Stimulated activated effector memory CD8-positive, alpha-beta T cell treated with anti-CD3 and anti-CD28 coated beads, Interleukin-12 subunit alpha, Interleukin-12 subunit beta, amount 100 ng/mL, for 72 hours (primary cell): ENCODE data around the gene IQGAP3.

ENCODE experiments used
- ATAC-seq: fragments of 150-1000 bp; cut with Tn5 transposase; 2 replicates; pipeline ENCODE4 v1.10.0; 2021
- DNase-seq, 2 donors: peaks; one replicate each; pipeline ENCODE4 v3.0.0; 2021 to 2022; ENCODE audit warnings: low spot score in 2 of 2
- H3K27ac Mint-ChIP-seq: one replicate; pipeline ENCODE4 v1.8.0; 2022; ENCODE audit warnings: mild to moderate bottlenecking, mixed read lengths
- H3K36me3 Mint-ChIP-seq: one replicate; pipeline ENCODE4 v1.8.0; 2022; ENCODE audit warnings: mild to moderate bottlenecking, mixed read lengths
- H3K4me1 Mint-ChIP-seq: one replicate; pipeline ENCODE4 v1.8.0; 2022; ENCODE audit warnings: mixed read lengths
- H3K4me3 Mint-ChIP-seq: one replicate; pipeline ENCODE4 v1.8.0; 2022; ENCODE audit warnings: mild to moderate bottlenecking, mixed read lengths
- H3K9me3 Mint-ChIP-seq: one replicate; pipeline ENCODE4 v1.8.0; 2022; ENCODE audit warnings: mixed read lengths

Gene IQGAP3

DNA sequence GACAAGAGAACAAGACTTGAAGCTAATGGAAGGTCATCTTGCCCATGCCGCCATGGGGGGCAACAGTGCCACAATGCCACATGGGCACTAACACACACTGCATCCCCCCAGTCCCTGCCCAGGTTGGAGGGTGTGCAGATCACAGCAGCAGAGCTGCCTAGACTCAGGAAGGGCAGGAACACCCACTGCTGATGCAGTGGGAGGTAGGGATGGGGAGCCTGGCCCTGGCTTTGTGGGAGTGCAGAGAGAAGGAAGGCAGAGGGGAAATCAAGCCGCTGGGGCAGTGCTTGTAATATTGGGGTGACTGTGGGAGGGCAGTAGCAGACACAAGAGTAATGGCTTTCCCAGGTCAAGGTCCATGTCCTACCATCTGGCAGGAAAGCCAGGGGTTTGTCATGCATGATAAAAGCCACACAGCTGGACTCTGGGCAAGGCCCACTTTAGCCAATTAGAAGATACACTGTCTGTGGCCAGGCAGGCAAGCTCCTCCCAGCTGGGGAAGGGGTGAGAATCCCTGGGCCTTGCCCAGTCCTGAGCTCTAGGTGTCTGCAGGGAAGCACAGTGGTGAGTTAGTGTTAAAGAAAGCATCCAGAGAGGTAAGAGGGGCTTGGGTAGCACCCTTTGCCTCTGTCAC lies 46.4 kb downstream of the IQGAP3 start:
- H3K4me1 Mint-ChIP-seq, result peaks cover 43% of the 10 kb centered on the region

DNA sequence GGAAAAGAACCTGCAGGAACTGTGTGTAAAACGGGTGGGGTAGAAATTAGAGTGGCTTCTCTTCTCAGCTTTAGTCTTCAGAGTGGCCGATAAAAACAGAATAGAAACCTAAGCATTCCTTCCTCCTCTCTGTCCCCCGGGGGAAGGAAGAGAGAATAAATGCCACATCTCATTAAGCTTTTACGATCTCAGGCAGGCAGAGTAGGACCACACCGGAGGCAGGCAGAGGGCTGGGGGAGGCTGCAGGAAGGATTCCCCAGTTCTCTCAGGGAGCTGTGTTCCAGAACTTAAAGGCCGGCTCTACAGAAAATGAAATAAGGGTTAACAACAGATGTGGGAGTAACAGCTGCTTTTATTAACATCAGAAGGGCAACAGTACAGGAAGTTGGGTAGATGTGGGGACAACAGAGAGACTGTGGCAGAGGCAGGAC lies 47.3 kb downstream of the IQGAP3 start:
- Mint-ChIP-seq H3K4me1 (peaks cover 43% of the 10 kb centered on the region), H3K36me3 (no peaks in the 10 kb centered on the region), H3K27ac (peak overlapping the region; percentile 40), H3K9me3 (no peaks in the 10 kb centered on the region), H3K4me3 (peak overlapping the region; percentile 32)
- DNase-seq (no peak), ATAC-seq (no peak)

More for the DNA sequence above, 46.4 kb downstream of the IQGAP3 start:
- no peak for DNase-seq
- no peak for ATAC-seq
- Mint-ChIP-seq H3K9me3 (no peaks in the 10 kb centered on the region), H3K27ac (peak overlapping the region; percentile 40), H3K4me3 (no peak overlapping the region), H3K36me3 (no peaks in the 10 kb centered on the region)

GRCh38 chr1:156524481-156524869 lies 47.9 kb downstream of the IQGAP3 start:
- peak overlapping the region; percentile 32 for H3K4me3 Mint-ChIP-seq
- no peaks in the 10 kb centered on the region for H3K36me3 Mint-ChIP-seq
- DNase-seq, result no peak
- no peaks in the 10 kb centered on the region for H3K9me3 Mint-ChIP-seq
- H3K4me1 Mint-ChIP-seq, result peaks cover 43% of the 10 kb centered on the region
- ATAC-seq, result peak; percentile 91
- H3K27ac Mint-ChIP-seq, result peak overlapping the region; percentile 40

GRCh38 chr1:156523801-156524480 lies 48.4 kb downstream of the IQGAP3 start:
- peak overlapping the region; percentile 32 for H3K4me3 Mint-ChIP-seq
- ATAC-seq, result no peak
- no peaks in the 10 kb centered on the region for H3K9me3 Mint-ChIP-seq
- DNase-seq, result no peak
- peak overlapping the region; percentile 40 for H3K27ac Mint-ChIP-seq
- no peaks in the 10 kb centered on the region for H3K36me3 Mint-ChIP-seq
- peaks cover 43% of the 10 kb centered on the region for H3K4me1 Mint-ChIP-seq

GRCh38 chr1:156522443-156522970 lies 49.9 kb downstream of the IQGAP3 start:
- ATAC-seq (no peak), DNase-seq (no peak)
- no peaks in the 10 kb centered on the region for H3K9me3 Mint-ChIP-seq
- no peak overlapping the region for H3K4me3 Mint-ChIP-seq
- H3K4me1 Mint-ChIP-seq, result peaks cover 29% of the 10 kb centered on the region
- H3K36me3 Mint-ChIP-seq, result no peaks in the 10 kb centered on the region
- no peak overlapping the region for H3K27ac Mint-ChIP-seq

GRCh38 chr1:156517748-156518147 lies 54.6 kb downstream of the IQGAP3 start:
- DNase-seq (no peak), ATAC-seq (no peak)
- Mint-ChIP-seq H3K4me3 (no peak overlapping the region), H3K27ac (no peak overlapping the region), H3K36me3 (no peaks in the 10 kb centered on the region), H3K4me1 (peaks cover 5% of the 10 kb centered on the region), H3K9me3 (no peaks in the 10 kb centered on the region)

- no peak overlapping the region for H3K4me3 Mint-ChIP-seq
- no peak for ATAC-seq
- peaks cover 13% of the 10 kb centered on the region for H3K4me1 Mint-ChIP-seq
- no peak overlapping the region for H3K27ac Mint-ChIP-seq
- no peak for DNase-seq
- no peaks in the 10 kb centered on the region for H3K9me3 Mint-ChIP-seq
- no peaks in the 10 kb centered on the region for H3K36me3 Mint-ChIP-seq
Measured at GRCh38 chr1:156516821-156517220, 55.5 kb downstream of the IQGAP3 start.

GRCh38 chr1:156515956-156516355 lies 56.4 kb downstream of the IQGAP3 start:
- Mint-ChIP-seq H3K4me3 (no peak overlapping the region), H3K27ac (no peak overlapping the region), H3K4me1 (peaks cover 17% of the 10 kb centered on the region), H3K36me3 (no peaks in the 10 kb centered on the region), H3K9me3 (no peaks in the 10 kb centered on the region)
- DNase-seq (no peak), ATAC-seq (no peak)

- Mint-ChIP-seq H3K9me3 (no peaks in the 10 kb centered on the region), H3K4me3 (no peak overlapping the region), H3K4me1 (peaks cover 44% of the 10 kb centered on the region), H3K36me3 (no peaks in the 10 kb centered on the region), H3K27ac (no peak overlapping the region)
- DNase-seq (no peak), ATAC-seq (no peak)
Measured at GRCh38 chr1:156513185-156513584, 59.2 kb downstream of the IQGAP3 start.

DNA sequence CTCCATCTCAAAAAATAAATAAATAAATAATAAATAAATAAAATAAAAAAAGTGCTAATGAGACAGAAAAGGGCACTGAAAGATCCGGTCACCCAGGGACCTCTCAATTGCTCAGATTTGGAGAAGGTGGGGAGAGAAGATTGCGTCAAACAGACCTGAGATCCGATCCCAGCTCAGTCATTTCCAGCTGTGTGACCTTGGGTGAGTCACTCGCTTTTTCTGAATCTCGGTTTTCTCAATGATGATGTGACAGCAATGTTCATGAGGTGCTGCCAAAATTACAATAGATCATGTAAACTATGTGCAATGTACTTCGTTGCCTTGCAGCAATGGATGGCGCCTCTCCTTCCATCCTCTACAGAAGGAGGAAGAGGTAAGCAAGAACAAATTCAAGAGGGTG lies 60.7 kb downstream of the IQGAP3 start:
- no peaks in the 10 kb centered on the region for H3K9me3 Mint-ChIP-seq
- DNase-seq (no peak), ATAC-seq (peak; percentile 94)
- peak overlapping the region; percentile 88 for H3K27ac Mint-ChIP-seq
- H3K4me3 Mint-ChIP-seq, result peak overlapping the region; percentile 52
- H3K4me1 Mint-ChIP-seq, result peaks cover 49% of the 10 kb centered on the region
- H3K36me3 Mint-ChIP-seq, result no peaks in the 10 kb centered on the region

GRCh38 chr1:156510709-156511108 lies 61.7 kb downstream of the IQGAP3 start:
- H3K4me3 Mint-ChIP-seq, result no peak overlapping the region

DNA sequence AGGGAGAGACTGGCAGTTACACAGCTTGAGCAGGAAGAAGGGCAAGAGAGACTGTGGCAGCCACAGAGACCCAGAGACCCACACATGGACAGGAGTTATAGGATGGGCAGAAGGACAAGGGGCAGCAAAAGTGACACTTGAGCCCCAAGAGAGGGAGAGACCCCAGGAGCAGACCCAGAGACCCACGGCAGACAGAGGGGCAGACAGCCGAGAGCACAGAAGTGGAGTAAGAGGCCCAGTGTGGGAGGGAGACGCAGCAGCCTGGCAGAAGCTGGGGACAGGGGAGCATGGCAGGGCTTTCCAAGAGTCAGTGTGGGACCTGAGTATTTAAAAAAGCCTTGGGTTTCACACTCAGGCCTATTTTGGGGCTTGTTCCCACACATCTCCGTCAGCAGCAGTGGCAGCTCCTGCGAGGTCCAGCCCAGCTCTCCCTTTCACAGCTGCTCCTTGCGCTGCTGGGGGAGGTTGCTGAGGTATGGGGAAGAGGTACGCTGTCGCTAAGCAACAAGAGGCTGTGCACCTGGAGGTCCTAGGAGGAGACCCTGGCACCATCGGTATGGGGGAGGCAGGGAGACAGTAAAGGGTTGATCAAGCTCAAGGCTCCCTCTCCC lies 62.8 kb downstream of the IQGAP3 start:
- Mint-ChIP-seq H3K36me3 (peaks cover 11% of the 10 kb centered on the region), H3K27ac (peak overlapping the region; percentile 92), H3K4me1 (peaks cover 63% of the 10 kb centered on the region), H3K9me3 (no peaks in the 10 kb centered on the region), H3K4me3 (no peak overlapping the region)
- no peak for ATAC-seq
- DNase-seq, result no peak

More at GRCh38 chr1:156510709-156511108, 61.7 kb downstream of the IQGAP3 start:
- Mint-ChIP-seq H3K4me1 (peaks cover 58% of the 10 kb centered on the region), H3K27ac (no peak overlapping the region), H3K36me3 (no peaks in the 10 kb centered on the region), H3K9me3 (no peaks in the 10 kb centered on the region)
- ATAC-seq (no peak), DNase-seq (no peak)

DNA sequence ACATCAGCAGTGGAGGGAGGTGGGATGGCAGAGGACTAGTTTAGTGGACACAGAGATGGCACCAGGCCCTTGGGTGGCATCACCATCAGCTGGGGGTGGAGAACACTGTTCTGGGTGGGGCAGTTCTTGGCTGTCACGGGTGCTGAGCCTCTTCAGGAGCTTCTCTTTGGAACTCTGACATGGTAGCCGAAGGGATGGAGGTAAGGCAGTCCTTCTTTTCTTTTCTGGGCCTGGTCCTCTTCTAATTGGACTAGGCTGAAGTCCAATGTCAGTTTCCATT lies 63.5 kb downstream of the IQGAP3 start:
- DNase-seq, result no peak
- Mint-ChIP-seq H3K4me1 (peaks cover 70% of the 10 kb centered on the region), H3K27ac (peak overlapping the region; percentile 92), H3K4me3 (peak overlapping the region; percentile 74), H3K9me3 (no peaks in the 10 kb centered on the region), H3K36me3 (peaks cover 12% of the 10 kb centered on the region)
- ATAC-seq, result no peak

- DNase-seq (no peak), ATAC-seq (no peak)
- Mint-ChIP-seq H3K27ac (peak overlapping the region; percentile 92), H3K4me3 (peak overlapping the region; percentile 74), H3K4me1 (peaks cover 75% of the 10 kb centered on the region), H3K9me3 (no peaks in the 10 kb centered on the region), H3K36me3 (peaks cover 12% of the 10 kb centered on the region)
Measured at GRCh38 chr1:156508205-156508954, 64.0 kb downstream of the IQGAP3 start.

GRCh38 chr1:156506450-156506849 lies 65.9 kb downstream of the IQGAP3 start:
- ATAC-seq (no peak), DNase-seq (no peak)
- Mint-ChIP-seq H3K4me3 (peak overlapping the region; percentile 81), H3K36me3 (peaks cover 12% of the 10 kb centered on the region), H3K9me3 (no peaks in the 10 kb centered on the region), H3K4me1 (peaks cover 83% of the 10 kb centered on the region), H3K27ac (no peak overlapping the region)
